HFFc6 (cell line): ENCODE results near the gene USF1. TPM values are rescaled to one million over a fixed set of nuclear protein-coding genes. Genes with fewer than 3 reads are reported as not detected.

Source experiments
- DNase-seq: peaks from one replicate; pipeline ENCODE4 v3.0.0-alpha.2; 2018
- H3K27ac Mint-ChIP-seq: 2 replicates; pipeline ENCODE4 v1.8.0; 2020; ENCODE audit warnings: mild to moderate bottlenecking, mixed read lengths
- H3K27me3 Mint-ChIP-seq: 2 replicates; pipeline ENCODE4 v1.8.0; 2021; ENCODE audit warnings: mild to moderate bottlenecking, moderate library complexity, mixed read lengths; ENCODE audit not compliant: insufficient read depth
- H3K36me3 Mint-ChIP-seq: 2 replicates; pipeline ENCODE4 v1.8.0; 2021; ENCODE audit warnings: low read depth, mixed read lengths
- H3K4me1 Mint-ChIP-seq: 2 replicates; pipeline ENCODE4 v1.8.0; 2020; ENCODE audit warnings: low read depth, mixed read lengths
- H3K4me3 Mint-ChIP-seq: 2 replicates; pipeline ENCODE4 v1.8.0; 2020; ENCODE audit warnings: mild to moderate bottlenecking, moderate library complexity, mixed read lengths
- H3K9me3 Mint-ChIP-seq: 2 replicates; pipeline ENCODE4 v1.8.0; 2020; ENCODE audit warnings: mild to moderate bottlenecking, mixed read lengths
- CTCF ChIP-seq: fragments of 200-600 bp; sonication (generic); IDR thresholded peaks from 2 replicates; pipeline ENCODE4 v1.5.0; 2021; ENCODE audit warnings: antibody characterized with exemption, mild to moderate bottlenecking
- long read RNA-seq: library from polyadenylated mRNA; unstranded; transcript quantifications from one replicate; pipeline ENCODE4 v2.0.0, GENCODE V29; 2019
- total RNA-seq, 6 experiments: library from RNA; stranded (reverse); fragmentation: NEBNext Ultra II Directional; extraction: Animal tissue kit (Norgen Biotek cat#: 25700); gene quantifications; 2 replicates in 1 of 6; 3 replicates in 5 of 6; pipeline ENCODE4 v1.2.3, GENCODE V29; 2021

Gene USF1
- total RNA-seq, result 10 to 100 TPM; 31.2 to 38.0 (median 33.4) TPM
- long read RNA-seq, partial matches to known transcripts, result 1 of 9 reads
- long read RNA-seq, other reads (novel, unspliced or antisense), result 1 of 9 reads

GRCh38 chr1:161045736-161046604 is at the start of gene USF1:
Gene USF1 (minus strand): TSS chr1:161045977. CDS start chr1:161043275, 2,702 bp downstream.
- H3K36me3 Mint-ChIP-seq, result peaks cover 33% of the 10 kb centered on the region

GRCh38 chr1:161095230-161095629 is 49.5 kb upstream of the USF1 start:
- H3K27me3 Mint-ChIP-seq, result peaks cover 11% of the 10 kb centered on the region
- no peak overlapping the region for H3K27ac Mint-ChIP-seq
- peaks cover 4% of the 10 kb centered on the region; the same call in 1 of the 2 replicates for H3K36me3 Mint-ChIP-seq
- H3K9me3 Mint-ChIP-seq, result no peaks in the 10 kb centered on the region
- no peak for DNase-seq
- peaks cover 49% of the 10 kb centered on the region for H3K4me1 Mint-ChIP-seq
- no peak for TF ChIP-seq CTCF
- no peak overlapping the region for H3K4me3 Mint-ChIP-seq

More at GRCh38 chr1:161045736-161046604, at the start of gene USF1:
- Mint-ChIP-seq H3K27me3 (peaks cover 10% of the 10 kb centered on the region), H3K9me3 (peaks cover 29% of the 10 kb centered on the region), H3K27ac (peak within 1 kb of the TSS; percentile 98), H3K4me1 (peaks cover 25% of the 10 kb centered on the region), H3K4me3 (peak within 1 kb of the TSS; percentile 92)
- peak; percentile 92 for DNase-seq
- no peak for TF ChIP-seq CTCF

GRCh38 chr1:161094481-161094880 is 48.7 kb upstream of the USF1 start:
- TF ChIP-seq CTCF, result no peak
- Mint-ChIP-seq H3K4me3 (no peak overlapping the region), H3K27me3 (peaks cover 9% of the 10 kb centered on the region), H3K4me1 (peaks cover 49% of the 10 kb centered on the region), H3K9me3 (no peaks in the 10 kb centered on the region), H3K36me3 (no peaks in the 10 kb centered on the region), H3K27ac (no peak overlapping the region)
- DNase-seq, result no peak

- H3K4me3 Mint-ChIP-seq, result 0 out of 2 replicates have a peak overlapping the region, but pooled peaks have one; percentile 18
- no peaks in the 10 kb centered on the region for H3K9me3 Mint-ChIP-seq
- DNase-seq, result no peak
- peaks cover 51% of the 10 kb centered on the region for H3K4me1 Mint-ChIP-seq
- TF ChIP-seq CTCF, result no peak
- no peaks in the 10 kb centered on the region for H3K36me3 Mint-ChIP-seq
- H3K27me3 Mint-ChIP-seq, result peaks cover 4% of the 10 kb centered on the region
- H3K27ac Mint-ChIP-seq, result 0 out of 2 replicates have a peak overlapping the region, but pooled peaks have one; percentile 3
Observed at GRCh38 chr1:161092621-161093028, 46.8 kb upstream of the USF1 start.

GRCh38 chr1:161091796-161092507 is 46.2 kb upstream of the USF1 start:
- Mint-ChIP-seq H3K27me3 (peaks cover 2% of the 10 kb centered on the region; the same call in 1 of the 2 replicates), H3K36me3 (no peaks in the 10 kb centered on the region), H3K4me3 (no peak overlapping the region), H3K27ac (no peak overlapping the region), H3K4me1 (peaks cover 49% of the 10 kb centered on the region), H3K9me3 (no peaks in the 10 kb centered on the region)
- TF ChIP-seq CTCF, result no peak
- no peak for DNase-seq
